H1 (cell line): ENCODE results near the gene OMP.

Experiments
- ATF3 ChIP-seq: IDR thresholded peaks from 2 replicates; pipeline ENCODE4 v1.6.1; 2011; ENCODE audit warnings: low read depth, mild to moderate bottlenecking, low read length; ENCODE audit not compliant: insufficient read depth
- EP300 ChIP-seq, 2 experiments: IDR thresholded peaks; 1 replicate in 1 of 2; 2 replicates in 1 of 2; pipeline ENCODE4 v1.6.1; 2011 to 2012; ENCODE audit warnings: low read depth in 2 of 2, low read length in 2 of 2, mild to moderate bottlenecking in 2 of 2, borderline replicate concordance in 1 of 2, inconsistent platforms in 1 of 2, moderate library complexity in 1 of 2
- RNF2 ChIP-seq: fragments of 200-900, 300-1000 bp; sonication (generic); IDR thresholded peaks from 2 replicates; pipeline ENCODE4 v1.7.1; 2016; ENCODE audit warnings: borderline replicate concordance, low read depth, mild to moderate bottlenecking, antibody characterized with exemption, low read length; ENCODE audit not compliant: poor library complexity, severe bottlenecking; ENCODE audit errors: missing control alignments

GRCh38 chr11:77062924-77063323 lies 39.7 kb upstream of the OMP start:
- TF ChIP-seq ATF3 (no peak), EP300 (IDR thresholded peaks at IDR 0.05; ENCODE audit: borderline replicate concordance in 1 of 2, low read depth in 2 of 2, low read length in 2 of 2) (no peak), RNF2 (no peak)
